ENCODE results near the gene NRL.

The NRL gene

DNA sequence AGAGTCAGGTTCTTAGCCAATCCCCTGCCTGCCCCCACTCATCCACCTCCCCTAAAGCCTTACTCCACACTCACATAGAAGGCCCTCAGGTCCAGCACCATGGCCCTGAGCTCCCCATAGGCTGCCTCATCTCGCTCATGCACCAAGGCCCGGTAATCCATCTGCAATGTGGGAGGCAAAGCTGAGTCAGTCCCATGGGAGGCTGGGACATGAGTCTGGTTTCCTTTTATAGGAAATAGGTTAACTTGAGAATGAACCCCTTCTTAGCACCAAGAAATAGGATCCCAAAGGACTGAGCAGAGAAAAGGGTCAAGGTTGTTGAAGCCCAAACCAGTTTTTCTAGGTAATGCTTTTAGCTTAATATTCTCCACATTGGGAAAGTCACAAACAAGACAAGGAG, 28.8 kb upstream of the NRL start:
- DNase-seq: no peak

GRCh38 chr14:24141097-24141880, 26.5 kb upstream of the NRL start, which contains the start of gene EMC9:
TSS of gene EMC9 (minus strand) at chr14:24141591. CDS start at chr14:24141304, 287 bp downstream.
- peak; percentile 99 for DNase-seq

DNA sequence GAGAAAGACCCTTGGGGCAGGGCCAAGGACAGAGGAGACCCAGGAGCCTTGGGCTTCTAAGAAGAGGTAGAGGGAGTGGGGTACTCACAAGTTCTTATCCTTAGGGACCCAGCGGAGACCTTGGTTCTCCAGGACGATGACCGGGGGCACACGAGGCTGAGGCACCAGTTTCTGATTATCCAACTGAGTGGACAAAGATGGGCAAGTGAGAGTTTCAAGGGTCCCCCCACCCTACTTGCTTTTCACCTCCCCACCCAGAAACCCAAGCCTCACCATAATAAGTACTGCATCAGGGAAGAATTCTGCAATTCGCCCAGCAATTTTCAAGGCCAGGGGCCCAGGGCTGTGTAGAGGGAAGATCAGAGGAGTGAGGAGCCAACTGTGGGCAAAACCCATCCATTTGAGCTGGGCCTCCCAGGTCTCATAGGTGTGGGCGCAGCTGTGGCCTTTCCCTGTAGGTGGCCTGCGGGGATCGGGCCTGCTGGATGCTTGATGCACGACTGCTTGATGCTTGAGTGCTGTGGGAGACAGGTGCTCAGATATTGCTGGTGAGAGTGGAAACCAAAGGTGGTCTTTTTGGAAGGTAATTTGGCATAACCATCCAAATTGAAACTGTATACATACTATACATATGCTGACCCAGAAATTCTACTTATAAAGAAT, 24.7 kb upstream of the NRL start:
- DNase-seq: peak; percentile 19

DNA sequence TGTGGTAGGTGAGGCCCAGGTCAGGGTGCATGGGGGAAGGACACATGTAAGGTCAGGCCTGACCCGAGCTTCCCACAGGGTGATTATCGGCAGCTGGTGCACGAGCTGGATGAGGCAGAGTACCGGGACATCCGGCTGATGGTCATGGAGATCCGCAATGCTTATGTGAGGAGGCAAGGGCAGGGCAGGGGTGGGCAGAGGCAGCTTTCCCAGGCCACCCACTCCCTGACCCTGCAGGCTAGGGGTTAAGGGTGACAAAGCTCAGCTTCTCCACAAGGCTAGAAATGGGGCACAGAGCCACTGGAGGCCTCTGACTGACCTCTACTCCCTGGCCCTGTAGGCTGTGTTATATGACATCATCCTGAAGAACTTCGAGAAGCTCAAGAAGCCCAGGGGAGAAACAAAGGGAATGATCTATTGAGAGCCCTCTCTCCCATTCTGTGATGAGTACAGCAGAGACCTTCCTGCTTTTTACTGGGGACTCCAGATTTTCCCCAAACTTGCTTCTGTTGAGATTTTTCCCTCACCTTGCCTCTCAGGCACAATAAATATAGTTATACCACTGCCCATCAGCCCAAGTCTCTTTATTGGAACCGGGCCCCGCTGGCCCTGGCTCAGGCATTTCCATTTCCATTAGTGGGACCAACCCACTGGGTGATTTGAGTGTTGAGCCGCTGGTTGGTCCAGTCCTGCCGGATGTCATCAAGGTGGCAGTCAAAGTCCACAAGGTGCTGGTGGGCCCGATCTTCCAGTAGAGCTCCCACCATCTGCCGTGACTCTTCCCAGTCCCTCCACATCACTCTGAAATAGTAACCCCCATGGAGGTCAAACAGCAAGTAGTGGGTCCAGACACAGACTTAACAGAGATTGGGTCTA, 23.9 kb upstream of the NRL start:
- no peak for DNase-seq

DNA sequence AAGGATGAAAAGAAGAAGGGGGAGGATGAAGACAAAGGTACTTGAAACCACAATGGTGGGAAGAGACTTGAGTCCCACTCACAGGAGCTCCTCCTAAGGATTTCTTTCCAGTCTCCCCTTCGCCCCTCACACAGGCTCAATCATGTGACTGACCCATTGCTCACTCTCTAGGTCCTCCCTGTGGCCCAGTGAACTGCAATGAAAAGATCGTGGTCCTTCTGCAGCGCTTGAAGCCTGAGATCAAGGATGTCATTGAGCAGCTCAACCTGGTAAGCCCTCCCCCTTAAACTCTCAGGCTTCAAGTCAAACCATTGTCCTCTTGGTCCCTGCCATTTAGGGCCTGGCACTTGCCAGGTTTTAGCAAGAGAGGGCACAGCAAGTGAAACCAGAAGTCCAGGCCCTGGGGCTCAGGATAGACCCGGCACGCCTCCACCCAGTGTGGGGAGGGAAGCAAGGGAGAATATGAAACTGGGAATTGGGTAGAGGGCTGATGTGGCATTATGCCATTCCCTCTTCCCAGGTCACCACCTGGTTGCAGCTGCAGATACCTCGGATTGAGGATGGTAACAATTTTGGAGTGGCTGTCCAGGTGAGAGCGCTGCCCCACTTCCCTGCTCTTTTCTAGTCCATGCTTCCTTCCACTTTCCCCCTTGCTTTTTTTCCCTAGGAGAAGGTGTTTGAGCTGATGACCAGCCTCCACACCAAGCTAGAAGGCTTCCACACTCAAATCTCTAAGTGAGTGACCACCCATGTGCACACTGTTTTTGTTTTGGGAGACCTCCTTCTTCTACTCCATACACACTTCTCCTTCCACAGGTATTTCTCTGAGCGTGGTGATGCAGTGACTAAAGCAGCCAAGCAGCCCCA, 23.0 kb upstream of the NRL start:
- DNase-seq: no peak

DNA sequence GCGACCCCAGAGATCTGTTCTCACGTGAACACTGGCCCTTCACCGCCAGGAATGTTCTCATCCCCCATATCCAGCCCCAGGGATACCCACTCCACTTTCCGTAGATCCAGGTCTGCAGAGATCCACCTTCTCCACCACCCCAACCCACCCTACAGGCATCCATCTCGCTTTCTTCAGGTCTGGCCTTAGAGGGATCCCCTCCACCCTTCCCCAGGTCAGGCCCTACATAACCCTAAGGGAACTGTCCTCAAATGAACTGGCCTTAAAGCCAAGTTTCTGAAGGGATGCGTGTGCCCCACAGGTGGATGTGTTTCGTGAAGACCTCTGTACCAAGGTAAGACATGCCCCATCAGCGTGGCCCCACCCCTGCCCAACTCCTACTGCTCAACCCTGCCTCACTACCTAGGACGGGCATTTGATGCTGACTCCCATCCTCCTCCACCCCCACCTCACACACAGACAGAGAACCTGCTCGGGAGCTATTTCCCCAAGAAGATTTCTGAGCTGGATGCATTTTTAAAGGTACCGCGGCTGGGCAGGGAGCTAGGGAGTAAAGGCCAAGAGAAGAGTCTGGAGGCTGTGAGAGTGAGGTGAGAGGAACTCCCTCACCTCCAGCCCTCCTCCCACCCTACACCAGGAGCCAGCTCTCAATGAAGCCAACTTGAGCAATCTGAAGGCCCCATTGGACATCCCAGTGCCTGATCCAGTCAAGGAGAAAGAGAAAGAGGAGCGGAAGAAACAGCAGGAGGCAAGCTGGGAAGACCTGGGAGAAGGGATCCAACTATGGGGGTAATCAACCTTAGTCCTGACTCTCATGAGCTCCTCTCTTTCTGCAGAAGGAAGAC, 22.2 kb upstream of the NRL start:
- no peak for DNase-seq

- peak; percentile 91 for DNase-seq
Measured at GRCh38 chr14:24135834-24136683, 21.3 kb upstream of the NRL start, which contains the start of gene PSME1. TSS of gene PSME1 (plus strand) at chr14:24136194. CDS start at chr14:24136263, 69 bp downstream.

GRCh38 chr14:24135584-24135833, 20.8 kb upstream of the NRL start:
- DNase-seq: no peak

GRCh38 chr14:24133735-24134134, 19.0 kb upstream of the NRL start:
- no peak for DNase-seq

- DNase-seq: no peak
Measured at GRCh38 chr14:24132976-24133375, 18.2 kb upstream of the NRL start.

DNA sequence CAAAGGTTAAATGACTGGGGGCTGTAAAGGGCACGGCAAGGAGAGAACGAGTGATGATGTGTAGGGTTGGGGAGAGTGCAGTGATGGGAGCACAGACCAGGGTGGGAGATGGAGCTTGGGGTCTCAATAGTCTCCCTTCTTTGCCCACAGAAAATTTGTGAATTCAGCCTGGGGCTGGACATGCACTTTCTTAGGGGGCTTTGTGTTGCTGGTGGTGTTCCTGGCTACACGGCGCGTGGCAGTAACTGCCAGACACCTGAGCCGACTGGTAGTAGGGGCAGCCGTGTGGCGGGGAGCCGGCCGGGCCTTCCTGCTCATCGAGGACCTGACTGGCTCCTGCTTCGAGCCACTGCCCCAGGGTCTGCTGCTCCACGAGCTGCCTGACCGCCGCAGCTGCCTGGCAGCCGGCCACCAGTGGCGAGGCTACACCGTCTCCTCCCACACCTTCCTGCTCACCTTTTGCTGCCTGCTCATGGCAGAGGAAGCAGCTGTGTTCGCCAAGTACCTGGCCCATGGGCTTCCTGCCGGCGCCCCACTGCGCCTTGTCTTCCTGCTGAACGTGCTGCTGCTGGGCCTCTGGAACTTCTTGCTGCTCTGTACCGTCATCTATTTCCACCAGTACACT, 17.4 kb upstream of the NRL start:
- DNase-seq: peak; percentile 26

DNA sequence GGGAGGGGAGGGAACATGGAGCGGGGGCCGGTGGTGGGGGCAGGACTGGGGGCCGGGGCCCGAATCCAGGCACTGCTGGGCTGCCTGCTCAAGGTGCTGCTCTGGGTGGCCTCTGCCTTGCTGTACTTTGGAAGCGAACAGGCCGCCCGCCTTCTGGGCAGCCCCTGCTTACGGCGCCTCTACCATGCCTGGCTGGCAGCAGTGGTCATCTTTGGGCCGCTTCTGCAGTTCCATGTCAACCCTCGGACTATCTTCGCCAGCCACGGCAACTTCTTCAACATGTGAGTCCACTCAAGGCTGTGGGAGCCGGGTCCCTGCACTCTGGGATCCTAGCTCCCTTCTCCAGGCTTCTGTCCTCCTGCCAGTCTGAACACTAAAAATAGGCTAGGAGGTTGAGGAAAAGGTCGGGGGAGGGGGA, 16.8 kb upstream of the NRL start:
- no peak for DNase-seq

GRCh38 chr14:24130717-24131548, 16.2 kb upstream of the NRL start:
- no peak for DNase-seq

DNA sequence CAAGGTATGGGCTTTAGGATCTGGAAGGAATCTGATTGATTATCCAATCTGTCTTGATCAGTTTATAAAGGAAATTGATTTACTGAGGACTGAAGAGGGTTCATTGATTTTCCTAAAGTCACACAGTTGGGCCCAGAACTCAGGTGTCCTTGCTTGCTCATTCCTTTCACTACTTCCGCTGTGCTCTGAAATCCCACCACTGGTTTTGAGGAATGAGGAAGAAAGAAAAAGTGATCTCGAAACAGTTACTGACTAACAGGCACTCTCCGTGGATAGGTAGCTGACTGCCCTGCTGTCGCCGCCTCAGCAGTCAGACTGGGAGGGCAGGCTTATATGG, 15.6 kb upstream of the NRL start, which contains the start of gene FITM1:
Gene FITM1, plus strand, starts transcription at position 280 of the 337 bp plus-strand sequence. CDS start 905 bp downstream, outside the sequence.
- no peak for DNase-seq

GRCh38 chr14:24129410-24129998, 14.8 kb upstream of the NRL start:
- no peak for DNase-seq

DNA sequence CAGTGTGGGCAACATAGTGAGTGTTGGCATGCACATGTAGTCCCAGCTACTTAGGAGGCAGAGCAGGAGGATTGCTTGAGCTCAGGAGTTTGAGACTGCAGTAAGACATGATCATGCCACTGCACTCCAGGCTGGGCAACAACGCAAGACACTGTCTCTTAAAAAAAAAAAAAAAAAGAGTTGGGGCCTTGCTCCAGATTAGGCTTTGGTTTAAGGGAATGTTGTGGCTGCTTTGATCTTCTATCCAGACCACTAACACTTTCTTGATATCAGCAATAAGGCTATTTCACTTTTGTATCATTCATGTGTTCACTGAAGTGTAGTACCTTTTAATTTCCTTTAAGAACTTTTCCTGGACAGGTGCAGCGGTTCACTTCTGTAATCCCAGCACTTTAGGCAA, 12.9 kb upstream of the NRL start:
- DNase-seq: no peak

GRCh38 chr14:24126939-24127338, 12.2 kb upstream of the NRL start:
- DNase-seq: no peak

Data from CD4-positive, alpha-beta T cell treated with Interleukin-4 for 4 hours (primary cell).